ENCODE measurements around the gene CENPN.

Gene CENPN

DNA sequence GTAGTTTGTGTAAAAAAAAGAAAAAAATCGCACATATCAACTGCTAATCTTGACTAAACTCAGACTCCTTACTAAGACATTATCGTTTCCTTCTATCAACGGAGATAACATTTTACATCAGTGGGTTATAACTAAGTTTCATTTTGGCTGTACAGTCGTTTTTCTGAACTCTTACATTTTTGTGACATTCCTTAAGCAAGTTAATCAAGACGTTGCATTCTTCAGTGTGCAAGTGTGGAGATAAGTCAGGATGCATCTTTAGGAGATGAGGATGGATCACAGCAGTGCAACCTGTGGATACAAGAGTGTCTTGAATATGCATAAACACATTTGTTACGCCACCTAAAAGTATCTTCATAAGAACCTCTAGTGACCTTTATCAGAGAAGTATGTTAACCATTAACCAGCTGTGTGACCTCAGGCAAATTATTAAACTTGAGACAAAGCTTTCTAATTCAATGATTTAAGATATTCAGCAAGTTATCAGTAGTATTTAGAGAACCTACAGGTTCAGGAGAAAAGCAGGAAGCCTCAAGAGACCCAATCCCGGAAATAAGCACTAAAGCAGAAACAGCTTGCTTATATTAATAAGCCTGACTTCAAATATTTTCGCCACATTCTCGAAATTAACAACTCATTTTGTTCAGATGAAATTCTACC lies 9.7 kb upstream of the CENPN start:
- Histone ChIP-seq H3K4me2 (ENCODE audit: low read depth, low read length) (no peak overlapping the region), H3K9me3 (replicated peaks; ENCODE audit: insufficient read depth, low read length) (no peaks in the 10 kb centered on the region), H3K4me3 (ENCODE audit: low read length) (no peak overlapping the region), H3K79me2 (ENCODE audit: low read length) (peaks cover 92% of the 10 kb centered on the region), H3K4me1 (ENCODE audit: low read length) (no peaks in the 10 kb centered on the region), H3K9ac (ENCODE audit: low read length) (no peak overlapping the region), H3K9me2 (replicated peaks; ENCODE audit: insufficient read depth, low read length) (no peaks in the 10 kb centered on the region), H3F3A (ENCODE audit: insufficient read depth, low read length) (no peaks in the 10 kb centered on the region), H3K27me3 (replicated peaks; ENCODE audit: insufficient read depth, low read length) (no peaks in the 10 kb centered on the region), H3K36me3 (replicated peaks; ENCODE audit: insufficient read depth, low read length) (no peaks in the 10 kb centered on the region), H3K27ac (ENCODE audit: low read length) (no peak overlapping the region), H4K20me1 (ENCODE audit: insufficient read depth, low read length) (no peaks in the 10 kb centered on the region), H2AFZ (ENCODE audit: low read length) (no peak overlapping the region)
- DNase-seq = no peak
- no peak for TF ChIP-seq EZH2 (optimal IDR thresholded peaks at IDR 0.05; ENCODE audit: low read depth, low read length)
- TF ChIP-seq, protein P1, sequence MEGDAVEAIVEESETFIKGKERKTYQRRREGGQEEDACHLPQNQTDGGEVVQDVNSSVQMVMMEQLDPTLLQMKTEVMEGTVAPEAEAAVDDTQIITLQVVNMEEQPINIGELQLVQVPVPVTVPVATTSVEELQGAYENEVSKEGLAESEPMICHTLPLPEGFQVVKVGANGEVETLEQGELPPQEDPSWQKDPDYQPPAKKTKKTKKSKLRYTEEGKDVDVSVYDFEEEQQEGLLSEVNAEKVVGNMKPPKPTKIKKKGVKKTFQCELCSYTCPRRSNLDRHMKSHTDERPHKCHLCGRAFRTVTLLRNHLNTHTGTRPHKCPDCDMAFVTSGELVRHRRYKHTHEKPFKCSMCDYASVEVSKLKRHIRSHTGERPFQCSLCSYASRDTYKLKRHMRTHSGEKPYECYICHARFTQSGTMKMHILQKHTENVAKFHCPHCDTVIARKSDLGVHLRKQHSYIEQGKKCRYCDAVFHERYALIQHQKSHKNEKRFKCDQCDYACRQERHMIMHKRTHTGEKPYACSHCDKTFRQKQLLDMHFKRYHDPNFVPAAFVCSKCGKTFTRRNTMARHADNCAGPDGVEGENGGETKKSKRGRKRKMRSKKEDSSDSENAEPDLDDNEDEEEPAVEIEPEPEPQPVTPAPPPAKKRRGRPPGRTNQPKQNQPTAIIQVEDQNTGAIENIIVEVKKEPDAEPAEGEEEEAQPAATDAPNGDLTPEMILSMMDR (IDR thresholded peaks at IDR 0.05; ENCODE audit: low read length) = no peak
- TF ChIP-seq EZH2phosphoT487 (IDR thresholded peaks at IDR 0.05; ENCODE audit: low read length) = no peak

DNA sequence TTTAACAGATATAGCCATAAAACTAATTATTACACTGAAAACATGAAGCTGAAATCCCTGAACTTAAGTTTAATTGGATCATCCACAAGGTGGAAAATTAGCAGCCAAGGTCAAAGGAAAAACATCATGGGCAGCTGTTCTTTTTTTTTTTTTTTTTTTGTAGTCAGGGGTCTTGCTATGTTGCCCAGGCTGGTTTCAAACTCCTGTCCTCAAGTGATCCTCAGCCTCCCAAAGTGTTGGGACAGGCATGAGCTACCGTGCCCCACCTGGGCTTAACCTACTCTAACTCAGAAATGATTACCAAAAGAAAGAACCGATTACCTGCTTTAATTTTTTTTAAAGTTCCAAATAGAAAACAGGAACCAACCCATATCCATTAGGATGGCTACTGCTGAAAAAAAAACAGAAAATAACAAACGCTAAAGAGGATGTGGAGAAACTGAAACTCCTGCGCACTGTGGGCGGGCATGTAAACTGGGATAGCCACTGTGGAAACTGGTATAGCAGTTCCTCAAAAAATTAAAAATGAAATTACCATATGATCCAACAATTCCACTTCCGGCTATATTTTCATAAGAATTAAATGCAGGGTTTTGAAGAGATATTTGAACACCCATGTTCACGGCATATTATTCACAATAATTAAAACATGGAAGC lies 8.9 kb upstream of the CENPN start:
- no peaks in the 10 kb centered on the region for H3K27me3 ChIP-seq (replicated peaks; ENCODE audit: insufficient read depth, low read length)
- no peak overlapping the region for H3K27ac ChIP-seq (ENCODE audit: low read length)
- H2AFZ ChIP-seq (ENCODE audit: low read length) = no peak overlapping the region
- no peak overlapping the region for H3K4me3 ChIP-seq (ENCODE audit: low read length)
- H3F3A ChIP-seq (ENCODE audit: insufficient read depth, low read length) = no peaks in the 10 kb centered on the region
- H3K9me2 ChIP-seq (replicated peaks; ENCODE audit: insufficient read depth, low read length) = no peaks in the 10 kb centered on the region
- H3K79me2 ChIP-seq (ENCODE audit: low read length) = peaks cover 93% of the 10 kb centered on the region
- no peaks in the 10 kb centered on the region for H4K20me1 ChIP-seq (ENCODE audit: insufficient read depth, low read length)
- no peak overlapping the region for H3K4me2 ChIP-seq (ENCODE audit: low read depth, low read length)
- H3K9ac ChIP-seq (ENCODE audit: low read length) = no peak overlapping the region
- no peaks in the 10 kb centered on the region for H3K36me3 ChIP-seq (replicated peaks; ENCODE audit: insufficient read depth, low read length)
- H3K9me3 ChIP-seq (replicated peaks; ENCODE audit: insufficient read depth, low read length) = no peaks in the 10 kb centered on the region
- no peaks in the 10 kb centered on the region for H3K4me1 ChIP-seq (ENCODE audit: low read length)
- no peak for TF ChIP-seq EZH2phosphoT487 (IDR thresholded peaks at IDR 0.05; ENCODE audit: low read length)
- no peak for TF ChIP-seq EZH2 (optimal IDR thresholded peaks at IDR 0.05; ENCODE audit: low read depth, low read length)
- TF ChIP-seq, protein P1 (IDR thresholded peaks at IDR 0.05; ENCODE audit: low read length) = no peak
- no peak for DNase-seq

DNA sequence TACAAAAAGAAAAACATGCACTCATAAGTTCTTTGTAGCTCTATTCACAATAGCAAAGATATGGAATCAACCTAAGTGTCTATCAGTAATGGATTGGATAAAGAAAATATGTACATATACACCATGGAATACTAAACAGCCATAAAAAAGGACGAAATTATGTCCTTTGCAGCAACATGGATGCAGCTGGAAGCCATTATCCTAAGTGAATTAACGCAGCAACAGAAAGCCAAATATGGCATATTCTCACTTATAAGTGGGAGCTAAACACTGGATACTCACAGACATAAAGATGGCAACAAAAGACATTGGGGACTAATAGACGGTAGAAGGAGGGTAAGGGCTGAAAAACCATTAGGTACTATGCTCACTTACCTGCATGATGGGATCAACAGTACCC lies 6.1 kb upstream of the CENPN start:
- Histone ChIP-seq H3K9me3 (replicated peaks; ENCODE audit: insufficient read depth, low read length) (no peaks in the 10 kb centered on the region), H3K9ac (ENCODE audit: low read length) (no peak overlapping the region), H3K27me3 (replicated peaks; ENCODE audit: insufficient read depth, low read length) (no peaks in the 10 kb centered on the region), H4K20me1 (ENCODE audit: insufficient read depth, low read length) (no peaks in the 10 kb centered on the region), H3K4me3 (ENCODE audit: low read length) (no peak overlapping the region), H3K4me1 (ENCODE audit: low read length) (no peaks in the 10 kb centered on the region), H3K9me2 (replicated peaks; ENCODE audit: insufficient read depth, low read length) (no peaks in the 10 kb centered on the region), H3K36me3 (replicated peaks; ENCODE audit: insufficient read depth, low read length) (no peaks in the 10 kb centered on the region), H3F3A (ENCODE audit: insufficient read depth, low read length) (peaks cover 3% of the 10 kb centered on the region; the same call in 1 of the 2 replicates), H3K4me2 (ENCODE audit: low read depth, low read length) (no peak overlapping the region), H2AFZ (ENCODE audit: low read length) (no peak overlapping the region), H3K79me2 (ENCODE audit: low read length) (peaks cover 95% of the 10 kb centered on the region), H3K27ac (ENCODE audit: low read length) (no peak overlapping the region)
- no peak for DNase-seq
- TF ChIP-seq EZH2phosphoT487 (IDR thresholded peaks at IDR 0.05; ENCODE audit: low read length) = no peak
- TF ChIP-seq, protein P1 (IDR thresholded peaks at IDR 0.05; ENCODE audit: low read length) = no peak
